Loucy (cell line): ENCODE data around the gene HOXD8.

Experiments used
- CTCF ChIP-seq: fragments of 200-600 bp; sonication (generic); conservative IDR thresholded peaks from 2 replicates; pipeline ENCODE4 v1.5.1; 2014; ENCODE audit warnings: mild to moderate bottlenecking, antibody characterized with exemption, low read length
- EZH2phosphoT487 ChIP-seq: fragments of 200-600 bp; IDR thresholded peaks from 2 replicates; pipeline ENCODE4 v1.6.1; 2018; ENCODE audit warnings: antibody characterized with exemption, mild to moderate bottlenecking, moderate library complexity, borderline replicate concordance

GRCh38 chr2:176136374-176137251 is 7.1 kb downstream of the HOXD8 start:
- TF ChIP-seq CTCF = no peak
- TF ChIP-seq EZH2phosphoT487 = no peak
